Suppressor macrophage treated with lipopolysaccharide for 1 hour (primary cell): ENCODE results near the gene VRK1.

Experiments used
- DNase-seq, 3 donors: peaks; one replicate each; pipeline ENCODE4 v3.0.0-alpha.2; 2020 to 2022

VRK1 gene

DNA sequence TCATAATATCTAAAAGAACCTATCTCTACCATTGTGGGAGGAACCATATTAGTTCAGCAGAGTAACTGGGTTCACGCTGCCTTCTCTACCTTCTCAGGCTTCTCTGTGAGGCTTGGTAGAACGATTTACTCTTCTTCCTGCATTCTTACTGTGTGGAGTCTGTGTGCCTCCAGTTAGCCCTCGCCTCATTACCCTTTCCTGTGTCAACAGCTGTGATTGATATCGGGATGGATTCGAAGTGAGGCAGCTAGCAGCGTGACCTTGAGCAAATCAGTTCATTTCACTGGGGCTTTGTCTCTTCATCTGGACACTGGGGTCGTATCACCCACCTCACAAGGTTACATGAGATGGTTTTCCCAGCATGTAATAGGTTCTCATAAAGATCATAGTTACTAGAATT, 4.6 kb upstream of the VRK1 start:
- DNase-seq: no peak

GRCh38 chr14:96793547-96793946, 3.6 kb upstream of the VRK1 start:
- DNase-seq: no peak

GRCh38 chr14:96795109-96795828, 1.9 kb upstream of the VRK1 start:
- peak; percentile 53 to 61 (median 56) for DNase-seq

- DNase-seq: no peak
Observed at GRCh38 chr14:96797582-96798349, 584 bp downstream of the VRK1 start.

DNA sequence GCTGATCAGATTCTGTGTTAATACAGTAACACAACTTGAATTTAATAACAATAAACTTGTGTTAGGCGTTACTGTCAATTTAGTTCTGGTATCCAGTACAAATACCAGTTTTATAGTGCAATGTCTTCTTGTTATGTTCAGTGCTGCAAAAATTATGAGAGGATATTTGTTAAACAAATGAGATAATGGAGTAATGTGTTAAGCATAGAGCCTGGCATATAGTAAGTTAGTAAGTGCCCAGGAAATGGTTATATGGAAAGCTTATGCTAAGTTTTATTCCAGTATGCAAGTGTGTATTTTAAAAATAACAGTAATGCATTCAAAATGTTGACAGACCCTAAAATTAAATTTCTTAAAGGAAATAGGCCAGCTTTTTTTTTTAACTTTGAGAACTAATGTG, 1.8 kb downstream of the VRK1 start:
- DNase-seq: no peak

- DNase-seq: no peak
Observed at GRCh38 chr14:96799489-96800054, 2.4 kb downstream of the VRK1 start.

DNA sequence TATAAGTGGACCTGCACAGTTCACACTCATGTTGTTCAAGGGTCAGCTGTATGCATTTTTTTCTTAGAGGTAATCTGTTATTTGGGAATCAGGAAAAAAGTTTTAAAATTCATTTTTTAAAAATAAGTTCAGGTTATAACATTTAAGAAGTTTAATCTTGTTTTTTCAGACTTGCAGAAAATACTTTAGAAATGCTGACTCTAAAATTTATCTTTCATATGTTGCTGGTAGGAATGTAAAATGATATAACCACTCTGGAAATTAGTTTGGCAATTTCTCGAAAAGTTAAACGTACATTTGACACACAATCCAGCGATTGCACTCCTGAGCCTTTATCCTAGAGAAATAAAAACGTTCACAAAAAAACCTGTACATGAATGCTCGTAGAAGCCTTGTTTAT, 4.7 kb downstream of the VRK1 start:
- no peak for DNase-seq

DNA sequence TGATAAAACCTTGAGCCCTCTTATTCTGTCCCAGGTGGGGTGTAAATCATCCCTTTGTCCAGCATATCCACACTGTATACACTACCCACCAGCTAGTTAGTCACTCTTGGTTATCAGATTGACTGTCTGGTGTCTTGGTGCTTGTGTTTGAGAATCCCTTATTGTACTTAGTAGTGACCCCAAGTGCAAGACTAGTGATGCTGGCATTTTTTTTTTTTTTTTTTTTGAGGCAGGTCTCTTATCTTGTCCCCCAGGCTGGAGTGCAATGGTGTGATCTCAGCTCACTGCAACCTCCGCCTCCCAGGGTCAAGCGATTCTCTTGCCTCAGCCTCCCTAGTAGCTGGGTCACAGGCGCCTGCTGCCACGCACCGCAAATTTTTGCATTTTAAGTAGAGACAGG, 5.8 kb downstream of the VRK1 start:
- no peak for DNase-seq

GRCh38 chr14:96803958-96804357, 6.8 kb downstream of the VRK1 start:
- no peak for DNase-seq

DNA sequence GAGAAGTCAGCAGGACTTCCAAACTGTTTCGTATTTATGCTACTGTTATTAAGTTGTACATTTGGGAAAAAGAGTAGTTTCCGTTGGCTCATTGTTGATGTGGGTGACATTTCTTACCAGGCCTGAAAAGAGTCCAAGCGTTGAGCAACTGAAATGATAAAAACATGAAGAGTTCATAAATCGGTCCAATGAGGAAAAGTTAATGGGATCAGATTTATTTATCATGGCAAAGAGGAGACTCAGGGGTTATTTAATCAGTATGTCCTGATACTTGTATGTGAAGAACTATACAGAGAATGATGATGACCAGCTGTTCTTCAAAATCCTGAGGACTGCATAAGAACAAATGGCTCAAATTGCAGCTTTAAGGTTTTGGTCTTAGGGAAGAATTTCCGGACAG, 7.7 kb downstream of the VRK1 start:
- DNase-seq: no peak

DNA sequence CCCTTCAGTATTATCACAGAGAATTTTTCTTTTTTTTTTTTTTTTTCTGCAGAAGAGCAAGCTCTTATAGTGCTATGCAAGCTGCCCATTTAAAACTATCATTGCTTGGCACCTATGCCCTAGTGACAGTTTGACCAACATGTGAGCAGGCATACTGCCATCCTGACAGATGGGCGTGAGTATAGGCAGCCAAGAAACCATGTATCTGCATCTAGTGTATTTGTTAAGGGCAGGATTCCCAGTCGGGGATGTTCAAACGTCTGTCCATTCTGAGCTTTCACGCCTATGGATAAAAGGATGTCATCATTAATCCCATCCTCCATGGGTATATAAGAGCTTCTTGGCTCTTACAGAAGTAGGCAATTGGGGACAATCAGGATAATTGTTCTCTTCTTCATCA, 8.8 kb downstream of the VRK1 start:
- no peak for DNase-seq

DNA sequence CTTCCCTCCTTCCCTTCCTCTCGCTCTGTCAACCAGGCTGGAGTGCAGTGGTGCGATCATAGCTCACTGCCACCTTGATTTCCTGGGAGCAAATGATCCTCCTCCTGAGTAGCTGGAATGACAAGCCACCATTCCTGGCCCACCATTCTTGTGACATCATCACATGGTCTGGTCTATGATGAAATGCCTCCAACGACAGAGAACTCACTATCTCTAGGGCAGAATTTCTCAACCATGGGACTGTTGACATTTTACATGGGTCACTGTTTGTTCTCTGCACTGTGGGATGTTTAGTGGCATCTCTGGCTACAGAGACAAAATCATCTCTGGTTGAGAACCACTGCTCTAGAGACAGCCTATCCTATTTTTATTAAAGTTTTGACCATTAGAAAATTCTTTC, 9.7 kb downstream of the VRK1 start:
- DNase-seq: peak; percentile 54 to 68 (median 56)

DNA sequence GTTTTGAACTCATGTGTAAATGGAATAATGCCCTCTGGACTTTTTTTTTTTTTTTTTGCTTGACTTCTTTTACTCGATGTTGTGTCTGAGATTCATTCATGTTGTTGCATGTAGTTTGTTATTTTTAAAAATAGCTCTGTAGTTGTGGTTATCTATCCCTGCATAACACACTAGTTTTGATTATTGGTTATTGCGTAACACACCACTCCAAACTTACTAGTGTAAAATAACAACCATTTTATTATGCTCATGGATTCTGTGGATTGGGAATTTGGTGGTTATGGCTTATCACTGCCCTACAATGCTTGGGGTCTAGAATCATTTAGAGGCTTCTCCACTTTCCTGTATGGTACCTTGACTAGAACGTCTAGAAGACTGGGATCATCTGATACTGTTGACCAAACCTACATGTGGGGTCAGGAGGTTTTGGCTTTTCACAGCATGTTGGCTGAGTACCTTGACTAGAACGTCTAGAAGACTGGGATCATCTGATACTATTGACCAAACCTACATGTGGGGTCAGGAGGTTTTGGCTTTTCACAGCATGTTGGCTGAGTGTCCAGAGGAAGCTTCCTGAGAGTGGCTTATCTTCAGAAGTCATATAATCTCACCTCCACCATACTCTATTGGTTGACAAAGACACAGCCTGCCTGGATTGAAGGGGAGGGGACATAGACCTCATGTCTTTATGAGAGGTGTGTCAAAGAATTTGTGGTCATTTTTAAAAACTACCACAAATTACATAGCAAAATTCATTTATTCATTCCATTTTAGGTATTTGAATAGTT, 11.6 kb downstream of the VRK1 start:
- no peak for DNase-seq

DNA sequence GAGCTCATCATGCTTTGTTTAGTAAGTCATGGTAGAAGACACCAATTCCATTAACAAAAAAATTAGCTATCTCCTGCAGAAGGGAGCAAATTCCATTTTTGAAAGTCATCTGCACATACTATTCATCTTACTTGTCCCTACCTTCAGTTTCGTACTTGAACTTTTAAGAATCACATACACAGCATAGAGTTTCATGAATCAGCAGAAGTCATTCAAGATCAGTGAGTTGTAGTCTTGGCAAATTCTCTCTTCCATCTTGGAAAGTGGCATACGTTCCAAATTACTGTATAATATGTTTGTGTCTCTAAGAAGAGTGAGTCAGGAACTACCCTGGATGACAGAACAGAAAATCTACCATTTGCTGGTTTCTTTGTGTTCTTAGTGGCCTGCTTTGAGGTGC, 14.1 kb downstream of the VRK1 start:
- no peak for DNase-seq

DNA sequence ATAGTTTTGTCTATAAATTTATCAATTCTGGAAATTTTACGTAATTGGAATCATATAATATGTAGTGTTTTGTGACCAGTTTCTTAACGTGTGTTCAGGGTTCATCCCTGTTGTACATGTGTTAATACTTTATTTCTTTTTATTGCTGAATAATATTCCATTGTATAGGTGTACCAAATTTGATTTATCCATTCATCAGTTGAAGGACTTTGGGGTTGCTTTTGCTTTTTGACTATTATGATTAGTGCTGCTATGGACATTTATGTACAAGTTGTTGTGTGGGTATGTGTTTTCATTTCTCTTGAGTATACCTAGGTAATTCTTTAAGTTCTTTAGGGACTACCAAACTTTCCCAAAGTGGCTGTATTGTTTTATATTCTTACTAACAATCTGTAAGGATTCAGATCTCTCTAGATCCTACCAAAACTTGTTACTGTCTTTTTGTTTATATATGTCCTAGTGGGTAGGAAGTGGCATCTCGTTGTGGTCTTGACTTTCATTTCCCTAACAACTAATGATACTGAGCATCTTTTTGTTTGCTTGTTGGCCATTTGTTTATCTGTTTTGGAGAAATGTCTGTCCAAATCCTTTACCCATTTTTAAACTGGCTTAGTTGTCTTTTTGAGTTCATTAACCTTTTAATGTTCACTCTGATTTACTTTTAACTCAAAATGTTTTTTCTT, 14.9 kb downstream of the VRK1 start:
- no peak for DNase-seq

DNA sequence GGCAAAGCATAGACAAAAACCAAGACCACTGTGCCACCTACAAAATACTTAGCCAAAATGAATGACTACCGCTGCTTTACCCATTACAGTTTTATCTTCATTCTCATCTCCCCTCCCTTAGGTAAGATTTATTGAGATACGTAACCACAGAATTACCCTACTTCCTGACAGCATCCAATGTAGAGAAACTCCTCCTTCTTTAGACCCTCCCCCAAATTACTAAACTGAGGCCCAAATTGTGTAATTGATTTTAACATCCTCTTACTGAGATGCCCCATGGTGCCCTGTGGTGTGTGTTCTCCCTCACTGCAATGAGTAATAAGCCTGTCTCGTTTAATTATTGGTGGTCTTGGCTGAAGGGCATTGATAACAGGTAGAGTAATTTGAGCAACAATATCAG, 19.1 kb downstream of the VRK1 start:
- peak in 1 of 3 donors; percentile 27 for DNase-seq

DNA sequence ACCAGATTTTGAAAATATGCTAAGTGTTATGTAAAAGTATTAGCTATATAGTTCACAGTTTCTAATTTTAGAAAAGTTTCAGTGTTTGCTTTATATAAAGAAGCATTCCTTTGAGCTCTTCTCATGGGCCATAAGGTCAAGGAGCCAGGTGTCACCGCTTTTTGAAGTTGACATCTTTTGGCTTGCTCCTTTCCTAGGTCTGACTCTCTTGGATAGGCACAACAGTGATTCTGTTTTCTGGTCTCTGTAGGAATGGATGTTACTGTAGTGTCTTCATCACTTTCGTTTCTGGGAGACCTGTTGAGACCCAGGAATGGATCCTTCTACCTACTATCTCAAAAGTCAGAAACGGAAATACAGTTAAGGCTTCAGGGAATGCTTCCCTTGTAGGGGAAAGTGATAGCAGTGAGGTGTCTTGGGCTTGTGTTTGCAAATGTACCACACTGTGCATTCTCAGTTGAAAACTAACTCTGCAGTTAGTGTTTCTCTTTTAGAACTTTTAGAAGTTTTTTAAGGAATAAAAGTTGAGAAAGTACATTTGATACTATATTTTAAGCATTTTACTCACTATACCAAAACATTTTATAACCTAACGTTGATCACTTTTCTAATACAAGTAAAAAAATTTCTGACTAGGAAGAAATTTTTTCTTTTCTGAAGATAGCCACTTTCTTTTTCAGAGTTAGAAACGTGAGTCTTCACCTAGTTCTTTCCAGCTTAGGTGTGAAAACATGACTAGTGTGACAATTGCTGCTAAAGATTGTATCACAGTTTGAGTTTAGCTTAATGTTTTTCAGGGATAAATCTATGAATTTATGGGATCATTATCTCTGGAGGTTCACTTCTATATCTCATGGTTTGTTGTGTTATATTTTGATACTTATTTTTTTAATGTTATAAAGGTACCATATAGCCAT, 20.8 kb downstream of the VRK1 start:
- DNase-seq: no peak

DNA sequence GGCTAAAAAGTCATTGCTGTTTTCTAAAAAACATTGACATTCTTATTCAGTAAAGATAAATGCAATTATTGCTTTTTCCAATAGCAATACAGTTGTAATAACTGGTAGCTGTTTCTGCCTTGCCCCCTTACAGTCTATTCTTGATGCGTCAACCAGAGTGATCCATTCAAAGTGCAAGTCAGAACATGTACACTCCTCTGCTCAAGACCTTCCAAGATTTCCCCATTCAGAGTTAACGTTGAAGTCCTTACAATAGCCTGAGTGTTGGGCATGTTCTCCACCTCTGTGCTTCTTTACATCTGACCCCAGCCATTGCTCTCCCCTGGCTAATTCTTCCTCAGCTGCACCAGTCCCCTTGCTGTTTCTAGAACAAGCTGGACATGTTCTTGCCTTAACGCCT, 24.3 kb downstream of the VRK1 start:
- DNase-seq: no peak

DNA sequence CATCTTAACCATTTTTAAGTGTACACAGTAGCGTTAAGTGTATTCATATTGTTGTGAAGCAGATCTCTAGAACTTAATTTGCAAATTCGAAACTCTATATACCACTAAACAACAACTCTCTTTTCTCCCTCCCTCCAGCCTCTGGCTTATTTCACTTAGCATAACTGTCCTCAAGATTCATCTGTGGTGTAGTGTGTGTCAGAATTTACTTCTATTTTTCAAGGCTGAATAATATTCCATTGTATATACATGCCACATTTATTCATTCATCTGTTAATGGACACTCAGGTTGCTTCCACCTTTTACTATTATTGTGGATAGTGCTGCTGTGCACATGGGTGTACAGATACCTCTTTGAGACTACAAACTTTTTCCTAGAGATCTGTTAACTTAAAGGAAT, 26.5 kb downstream of the VRK1 start:
- DNase-seq: no peak

DNA sequence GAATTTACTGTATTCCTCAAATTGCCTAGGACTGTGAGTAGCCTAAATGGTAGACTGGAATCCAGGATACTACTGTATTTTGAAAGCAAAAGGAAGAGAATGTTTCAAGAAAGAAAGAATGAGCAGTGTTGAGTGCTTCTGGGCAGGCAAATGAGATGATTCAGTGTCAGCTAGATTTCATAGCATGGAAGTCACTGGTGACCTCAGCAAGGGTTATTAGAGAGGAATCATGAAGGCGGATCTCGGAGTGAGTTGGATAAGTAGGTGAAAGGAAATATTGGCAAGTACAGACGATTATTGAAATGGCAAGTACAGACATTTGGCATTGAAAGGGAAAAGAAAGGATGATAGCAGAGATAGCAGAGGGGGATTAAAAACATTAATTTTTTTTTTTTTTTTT, 27.1 kb downstream of the VRK1 start:
- DNase-seq: peak; percentile 14 to 47 (median 17)

DNA sequence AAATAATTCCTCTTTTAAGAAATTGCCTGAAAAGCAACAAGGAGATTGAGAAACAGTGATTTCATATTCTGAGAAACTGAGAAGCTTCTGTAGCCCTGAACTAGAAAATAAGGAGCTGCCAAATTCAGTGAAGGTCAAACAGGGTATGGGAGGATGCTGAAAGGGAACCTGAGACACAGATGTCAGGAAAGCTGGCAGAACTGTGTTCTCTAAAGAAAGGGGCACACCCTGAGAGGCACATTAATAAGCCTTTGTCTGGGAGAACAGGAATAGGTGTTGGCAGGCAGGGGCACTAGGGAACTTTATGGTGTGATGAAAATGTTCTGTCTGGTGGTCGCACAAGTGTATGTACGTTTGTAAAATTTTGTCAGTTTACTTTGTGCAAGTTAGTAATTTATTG, 29.6 kb downstream of the VRK1 start:
- DNase-seq: peak in 2 of 3 donors; percentile 5 to 19

- no peak for DNase-seq
Observed at GRCh38 chr14:96827290-96827689, 30.1 kb downstream of the VRK1 start.
